Stimulated activated CD4-positive, alpha-beta T cell treated with anti-CD3 and anti-CD28 coated beads, Interleukin-2, amount 100 ng/mL, for 24 hours (primary cell): ENCODE measurements around the gene TLCD1.

Experiments
- DNase-seq, 2 donors: peaks; one replicate each; pipeline ENCODE4 v3.0.0-alpha.2; 2020

TLCD1 gene

DNA sequence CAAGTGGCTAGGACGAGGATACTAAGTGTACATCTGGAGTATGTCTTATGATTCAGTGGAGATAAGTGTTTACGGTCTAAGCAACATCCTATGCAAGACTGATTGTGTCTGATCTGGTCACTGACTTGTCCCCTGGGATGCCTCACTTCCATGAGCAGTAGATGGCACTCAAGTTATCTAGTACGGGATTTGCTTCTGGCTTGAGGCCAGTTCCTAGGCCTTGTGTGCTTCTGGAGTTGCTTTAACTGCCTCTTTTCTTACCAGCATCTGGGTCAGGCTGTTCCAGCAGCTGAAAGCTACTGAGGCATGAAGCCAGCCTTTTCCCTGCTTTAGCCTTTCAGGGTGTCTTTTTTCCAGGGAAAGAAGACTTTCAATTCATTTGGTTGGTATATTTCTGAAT is 41.1 kb downstream of the TLCD1 start:
- no peak for DNase-seq

- DNase-seq: no peak
Observed at GRCh38 chr17:28682655-28683054, 43.4 kb downstream of the TLCD1 start.

DNA sequence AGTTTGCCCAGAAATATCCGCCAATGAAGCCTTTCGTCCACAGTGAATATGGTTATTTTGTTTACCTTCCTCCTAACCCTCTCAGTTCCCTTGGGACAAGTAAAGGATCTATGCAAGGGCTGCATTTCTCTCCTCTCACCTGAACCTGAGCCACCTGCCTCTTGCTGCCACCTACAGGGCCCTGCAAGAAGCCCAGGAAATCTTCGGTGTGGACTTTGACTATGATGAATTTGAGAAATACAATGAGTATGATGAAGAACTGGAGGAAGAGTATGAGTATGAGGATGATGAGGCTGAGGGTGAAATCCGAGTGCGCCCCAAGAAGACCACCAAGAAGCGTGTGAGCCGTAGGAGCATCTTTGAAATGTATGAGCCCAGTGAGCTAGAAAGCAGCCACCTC is 50.1 kb downstream of the TLCD1 start:
- DNase-seq: no peak

DNA sequence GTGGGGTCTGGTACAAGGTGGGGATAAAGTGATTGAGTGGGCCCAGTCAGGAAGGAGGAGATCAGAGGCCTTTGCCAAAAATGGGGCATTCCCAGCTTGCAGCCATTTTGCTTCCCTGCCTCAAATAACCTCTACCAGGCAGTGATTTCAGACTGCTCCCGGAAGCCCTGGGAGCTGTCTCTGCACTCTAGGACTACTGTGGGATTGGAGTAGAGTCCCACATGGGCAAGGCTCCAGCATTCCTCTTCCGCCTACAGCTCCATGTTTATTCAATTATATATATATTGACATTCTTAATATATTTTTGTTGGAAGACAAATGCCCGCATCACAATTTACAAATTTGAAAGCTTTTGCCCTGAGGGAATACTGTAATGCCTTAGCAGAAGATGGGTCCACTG is 50.5 kb downstream of the TLCD1 start:
- no peak for DNase-seq
